GM23338 (cell line): ENCODE measurements around the gene ZFR. TPM values are rescaled to one million over a fixed set of nuclear protein-coding genes. Genes with fewer than 3 reads are reported as not detected.

Source experiments
- ATAC-seq: fragments of 200-7000 bp; cut with Tn5 transposase; 3 replicates; pipeline ENCODE4 v1.9.1; 2020
- DNase-seq: peaks from one replicate; pipeline ENCODE4 v3.0.0-alpha.2; 2015; ENCODE audit warnings: low spot score
- H2AFZ ChIP-seq: fragments of 200-600 bp; sonication (generic); 2 replicates; pipeline ENCODE4 v1.8.0; 2016; ENCODE audit warnings: antibody characterized with exemption, mild to moderate bottlenecking, moderate library complexity
- H3F3A ChIP-seq: fragments of 200-600 bp; sonication (generic); replicated peaks from 2 replicates; pipeline ENCODE4 v1.8.0; 2017; ENCODE audit warnings: antibody characterized with exemption, mixed run types, low read depth
- H3K27ac ChIP-seq: fragments of 200-600 bp; sonication (generic); 2 replicates; pipeline ENCODE4 v1.6.1; 2016; ENCODE audit warnings: low read depth
- H3K27me3 ChIP-seq: fragments of 200-600 bp; sonication (generic); 2 replicates; pipeline ENCODE4 v1.8.0; 2016; ENCODE audit warnings: mild to moderate bottlenecking, mixed run types, moderate library complexity; ENCODE audit not compliant: insufficient read depth
- H3K36me3 ChIP-seq: fragments of 200-600 bp; sonication (generic); 2 replicates; pipeline ENCODE4 v1.8.0; 2016; ENCODE audit warnings: mild to moderate bottlenecking; ENCODE audit not compliant: insufficient read depth
- H3K4me1 ChIP-seq: fragments of 200-600 bp; sonication (generic); 2 replicates; pipeline ENCODE4 v1.8.0; 2016; ENCODE audit warnings: mild to moderate bottlenecking, moderate library complexity; ENCODE audit not compliant: insufficient read depth
- H3K4me2 ChIP-seq: fragments of 200-600 bp; sonication (generic); 2 replicates; pipeline ENCODE4 v1.7.1; 2017; ENCODE audit warnings: mixed run types
- H3K4me3 ChIP-seq: fragments of 200-600 bp; sonication (generic); 2 replicates; pipeline ENCODE4 v1.6.1; 2016; ENCODE audit warnings: mixed run types
- H3K79me2 ChIP-seq: fragments of 200-600 bp; sonication (generic); replicated peaks from 2 replicates; pipeline ENCODE4 v1.8.0; 2017; ENCODE audit warnings: mild to moderate bottlenecking; ENCODE audit not compliant: insufficient read depth
- H3K9me2 ChIP-seq: fragments of 200-600 bp; sonication (generic); 2 replicates; pipeline ENCODE4 v1.8.0; 2017; ENCODE audit not compliant: insufficient read depth
- H4K20me1 ChIP-seq: fragments of 200-600 bp; sonication (generic); replicated peaks from 2 replicates; pipeline ENCODE4 v1.8.0; 2017; ENCODE audit warnings: mild to moderate bottlenecking; ENCODE audit not compliant: insufficient read depth
- H3K27ac Mint-ChIP-seq: 2 replicates; pipeline ENCODE4 v1.8.0; 2020; ENCODE audit warnings: inconsistent platforms, mild to moderate bottlenecking, moderate library complexity, mixed read lengths
- H3K27me3 Mint-ChIP-seq: 3 replicates; pipeline ENCODE4 v1.8.0; 2022; ENCODE audit warnings: low read depth, mild to moderate bottlenecking, moderate library complexity, mixed read lengths, inconsistent platforms; ENCODE audit not compliant: insufficient read depth, poor library complexity
- H3K36me3 Mint-ChIP-seq: 3 replicates; pipeline ENCODE4 v1.8.0; 2021; ENCODE audit warnings: low read depth, mild to moderate bottlenecking, inconsistent platforms, moderate library complexity, mixed read lengths
- H3K4me1 Mint-ChIP-seq: 3 replicates; pipeline ENCODE4 v1.8.0; 2020; ENCODE audit warnings: mild to moderate bottlenecking, inconsistent platforms, mixed read lengths
- H3K4me3 Mint-ChIP-seq: 3 replicates; pipeline ENCODE4 v1.8.0; 2021; ENCODE audit warnings: moderate library complexity, mild to moderate bottlenecking, inconsistent platforms, mixed read lengths
- H3K9me3 Mint-ChIP-seq: 3 replicates; pipeline ENCODE4 v1.8.0; 2020; ENCODE audit warnings: moderate library complexity, mild to moderate bottlenecking, inconsistent platforms, mixed read lengths
- EZH2 ChIP-seq: fragments of 200-600 bp; sonication (generic); IDR thresholded peaks from one replicate; pipeline ENCODE4 v1.8.0; 2017; ENCODE audit warnings: antibody characterized with exemption, mild to moderate bottlenecking, low read depth; ENCODE audit not compliant: unreplicated experiment
- EZH2phosphoT487 ChIP-seq: fragments of 200-600 bp; sonication (generic); IDR thresholded peaks from one replicate; pipeline ENCODE4 v1.8.1; 2018; ENCODE audit warnings: antibody characterized with exemption; ENCODE audit not compliant: unreplicated experiment
- JUNB ChIP-seq: IDR thresholded peaks from one replicate; pipeline ENCODE4 v1.6.1; 2016; ENCODE audit warnings: antibody characterized with exemption; ENCODE audit not compliant: unreplicated experiment
- NANOG ChIP-seq: IDR thresholded peaks from 2 replicates; pipeline ENCODE4 v1.6.1; 2016; ENCODE audit warnings: antibody characterized with exemption, borderline replicate concordance
- POLR2AphosphoS5 ChIP-seq: IDR thresholded peaks from 2 replicates; pipeline ENCODE4 v1.6.1; 2016; ENCODE audit warnings: antibody characterized with exemption, low read depth
- ZNF114 ChIP-seq: fragments of 250-450 bp; sonication (Bioruptor Pico); IDR thresholded peaks from 2 replicates; pipeline ENCODE4 v1.5.0; 2020; ENCODE audit warnings: mild to moderate bottlenecking, moderate library complexity
- ZNF331 ChIP-seq: fragments of 250-450 bp; sonication (Bioruptor Pico); IDR thresholded peaks from 2 replicates; pipeline ENCODE4 v1.5.0; 2020; ENCODE audit warnings: low read depth, mild to moderate bottlenecking, moderate library complexity
- polyA plus RNA-seq: library from polyadenylated mRNA; unstranded; fragments of >200 nt; fragmentation: Nextera tagmentation; extraction: Ambion mirVana; gene quantifications from 2 replicates; pipeline ENCODE4 v1.2.1, GENCODE V29; 2016
- total RNA-seq: library from RNA; depleted of rRNA; stranded (reverse); fragments of >200 nt; shearing (Covaris generic); gene quantifications from 2 replicates; pipeline ENCODE4 v1.2.3, GENCODE V29; 2014
- TF ChIP-seq, protein P1 (sequence below): IDR thresholded peaks from one replicate; pipeline ENCODE4 v1.6.1; 2018; ENCODE audit warnings: antibody characterized with exemption; ENCODE audit not compliant: unreplicated experiment
- TF ChIP-seq, protein P2 (sequence below): IDR thresholded peaks from 2 replicates; pipeline ENCODE4 v1.6.1; 2016; ENCODE audit warnings: antibody characterized with exemption
- TF ChIP-seq, protein P3 (sequence below), 2 experiments: fragments of 200-600 bp in 1 of 2; sonication (generic) in 1 of 2; conservative IDR thresholded peaks; 2 replicates each; pipeline versions ENCODE4 v1.5.1 to v1.6.1; 2016 to 2017; ENCODE audit warnings: antibody characterized with exemption in 2 of 2, low read depth in 2 of 2, mild to moderate bottlenecking in 2 of 2, moderate library complexity in 1 of 2
- TF ChIP-seq, protein P4 (sequence below): fragments of 250-450 bp; sonication (Bioruptor Pico); IDR thresholded peaks from 2 replicates; pipeline ENCODE4 v1.5.0; 2020; ENCODE audit warnings: mild to moderate bottlenecking, moderate library complexity

Gene ZFR
- total and polyA plus RNA-seq, 2 experiments from 2014 or later: 92.4 to 103 TPM

DNA sequence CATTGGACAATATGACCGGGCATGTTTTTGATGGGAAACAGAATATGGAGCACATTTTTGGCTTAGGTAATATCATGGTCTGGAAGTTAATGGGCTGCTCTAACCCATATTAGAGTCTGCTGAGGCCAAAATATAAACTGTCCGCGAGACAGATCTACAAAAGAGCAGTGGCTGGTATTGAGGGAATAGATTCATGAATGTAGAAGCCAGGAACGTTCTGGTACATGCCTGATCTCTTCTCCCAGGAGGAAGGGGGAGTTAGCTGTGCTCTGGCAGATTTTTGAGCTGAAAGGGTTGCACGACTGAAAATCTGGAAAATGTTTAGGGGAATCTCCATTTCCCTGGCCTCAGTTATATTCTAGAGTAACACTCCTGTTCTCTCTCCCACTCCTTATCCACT is 42.9 kb upstream of the ZFR start (continued):
- TF ChIP-seq, protein P1, sequence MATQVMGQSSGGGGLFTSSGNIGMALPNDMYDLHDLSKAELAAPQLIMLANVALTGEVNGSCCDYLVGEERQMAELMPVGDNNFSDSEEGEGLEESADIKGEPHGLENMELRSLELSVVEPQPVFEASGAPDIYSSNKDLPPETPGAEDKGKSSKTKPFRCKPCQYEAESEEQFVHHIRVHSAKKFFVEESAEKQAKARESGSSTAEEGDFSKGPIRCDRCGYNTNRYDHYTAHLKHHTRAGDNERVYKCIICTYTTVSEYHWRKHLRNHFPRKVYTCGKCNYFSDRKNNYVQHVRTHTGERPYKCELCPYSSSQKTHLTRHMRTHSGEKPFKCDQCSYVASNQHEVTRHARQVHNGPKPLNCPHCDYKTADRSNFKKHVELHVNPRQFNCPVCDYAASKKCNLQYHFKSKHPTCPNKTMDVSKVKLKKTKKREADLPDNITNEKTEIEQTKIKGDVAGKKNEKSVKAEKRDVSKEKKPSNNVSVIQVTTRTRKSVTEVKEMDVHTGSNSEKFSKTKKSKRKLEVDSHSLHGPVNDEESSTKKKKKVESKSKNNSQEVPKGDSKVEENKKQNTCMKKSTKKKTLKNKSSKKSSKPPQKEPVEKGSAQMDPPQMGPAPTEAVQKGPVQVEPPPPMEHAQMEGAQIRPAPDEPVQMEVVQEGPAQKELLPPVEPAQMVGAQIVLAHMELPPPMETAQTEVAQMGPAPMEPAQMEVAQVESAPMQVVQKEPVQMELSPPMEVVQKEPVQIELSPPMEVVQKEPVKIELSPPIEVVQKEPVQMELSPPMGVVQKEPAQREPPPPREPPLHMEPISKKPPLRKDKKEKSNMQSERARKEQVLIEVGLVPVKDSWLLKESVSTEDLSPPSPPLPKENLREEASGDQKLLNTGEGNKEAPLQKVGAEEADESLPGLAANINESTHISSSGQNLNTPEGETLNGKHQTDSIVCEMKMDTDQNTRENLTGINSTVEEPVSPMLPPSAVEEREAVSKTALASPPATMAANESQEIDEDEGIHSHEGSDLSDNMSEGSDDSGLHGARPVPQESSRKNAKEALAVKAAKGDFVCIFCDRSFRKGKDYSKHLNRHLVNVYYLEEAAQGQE: no peak
- TF ChIP-seq, protein P2, sequence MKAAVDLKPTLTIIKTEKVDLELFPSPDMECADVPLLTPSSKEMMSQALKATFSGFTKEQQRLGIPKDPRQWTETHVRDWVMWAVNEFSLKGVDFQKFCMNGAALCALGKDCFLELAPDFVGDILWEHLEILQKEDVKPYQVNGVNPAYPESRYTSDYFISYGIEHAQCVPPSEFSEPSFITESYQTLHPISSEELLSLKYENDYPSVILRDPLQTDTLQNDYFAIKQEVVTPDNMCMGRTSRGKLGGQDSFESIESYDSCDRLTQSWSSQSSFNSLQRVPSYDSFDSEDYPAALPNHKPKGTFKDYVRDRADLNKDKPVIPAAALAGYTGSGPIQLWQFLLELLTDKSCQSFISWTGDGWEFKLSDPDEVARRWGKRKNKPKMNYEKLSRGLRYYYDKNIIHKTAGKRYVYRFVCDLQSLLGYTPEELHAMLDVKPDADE: no peak
- no peak for TF ChIP-seq POLR2AphosphoS5

DNA sequence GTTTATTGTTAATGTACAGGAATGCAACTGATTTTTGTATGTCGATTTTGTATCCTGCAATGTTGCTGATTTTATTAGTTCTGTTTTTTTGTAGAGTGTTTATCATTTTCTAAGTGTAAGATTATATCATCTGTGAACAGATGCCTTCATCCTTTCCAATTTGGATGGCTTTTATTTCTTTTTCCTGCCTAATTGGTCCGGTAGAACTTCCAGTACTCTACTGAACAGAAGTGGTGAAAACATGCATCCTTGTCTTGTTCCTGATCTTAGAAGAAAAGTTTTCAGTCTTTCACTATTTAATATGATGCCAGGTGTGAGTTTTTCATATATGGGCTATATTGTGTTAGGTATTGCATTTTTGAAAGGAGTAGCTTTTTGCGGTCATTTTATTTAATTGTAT is 42.5 kb upstream of the ZFR start:
- no peaks in the 10 kb centered on the region for H4K20me1 ChIP-seq
- DNase-seq: no peak
- ATAC-seq: no peak
- no peaks in the 10 kb centered on the region for H3K27me3 ChIP-seq
- no peak overlapping the region for H3K27ac ChIP-seq
- no peak overlapping the region for H3K27ac Mint-ChIP-seq
- H3K36me3 ChIP-seq: no peaks in the 10 kb centered on the region
- H3K4me1 ChIP-seq: no peaks in the 10 kb centered on the region
- H3K79me2 ChIP-seq: no peaks in the 10 kb centered on the region
- peaks cover 7% of the 10 kb centered on the region; the same call in 2 of the 3 replicates for H3K4me1 Mint-ChIP-seq
- peaks cover 14% of the 10 kb centered on the region for H3K27me3 Mint-ChIP-seq
- no peak overlapping the region for H3K4me2 ChIP-seq
- no peaks in the 10 kb centered on the region for H3F3A ChIP-seq
- H2AFZ ChIP-seq: no peak overlapping the region
- H3K36me3 Mint-ChIP-seq: no peaks in the 10 kb centered on the region; the same call in 2 of the 3 replicates
- no peaks in the 10 kb centered on the region for H3K9me2 ChIP-seq
- peaks cover 19% of the 10 kb centered on the region; the same call in 2 of the 3 replicates for H3K9me3 Mint-ChIP-seq
- H3K4me3 ChIP-seq: no peak overlapping the region
- no peak overlapping the region for H3K4me3 Mint-ChIP-seq
- TF ChIP-seq EZH2 (no peak), ZNF114 (CRISPR knock-in tag) (no peak), POLR2AphosphoS5 (no peak), NANOG (no peak), JUNB (no peak), EZH2phosphoT487 (no peak), ZNF331 (CRISPR knock-in tag) (no peak)
- TF ChIP-seq, protein P3, sequence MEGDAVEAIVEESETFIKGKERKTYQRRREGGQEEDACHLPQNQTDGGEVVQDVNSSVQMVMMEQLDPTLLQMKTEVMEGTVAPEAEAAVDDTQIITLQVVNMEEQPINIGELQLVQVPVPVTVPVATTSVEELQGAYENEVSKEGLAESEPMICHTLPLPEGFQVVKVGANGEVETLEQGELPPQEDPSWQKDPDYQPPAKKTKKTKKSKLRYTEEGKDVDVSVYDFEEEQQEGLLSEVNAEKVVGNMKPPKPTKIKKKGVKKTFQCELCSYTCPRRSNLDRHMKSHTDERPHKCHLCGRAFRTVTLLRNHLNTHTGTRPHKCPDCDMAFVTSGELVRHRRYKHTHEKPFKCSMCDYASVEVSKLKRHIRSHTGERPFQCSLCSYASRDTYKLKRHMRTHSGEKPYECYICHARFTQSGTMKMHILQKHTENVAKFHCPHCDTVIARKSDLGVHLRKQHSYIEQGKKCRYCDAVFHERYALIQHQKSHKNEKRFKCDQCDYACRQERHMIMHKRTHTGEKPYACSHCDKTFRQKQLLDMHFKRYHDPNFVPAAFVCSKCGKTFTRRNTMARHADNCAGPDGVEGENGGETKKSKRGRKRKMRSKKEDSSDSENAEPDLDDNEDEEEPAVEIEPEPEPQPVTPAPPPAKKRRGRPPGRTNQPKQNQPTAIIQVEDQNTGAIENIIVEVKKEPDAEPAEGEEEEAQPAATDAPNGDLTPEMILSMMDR (conservative IDR thresholded peaks at IDR 0.05; ENCODE audit: low read depth in 2 of 2): no peak
- TF ChIP-seq, protein P4, sequence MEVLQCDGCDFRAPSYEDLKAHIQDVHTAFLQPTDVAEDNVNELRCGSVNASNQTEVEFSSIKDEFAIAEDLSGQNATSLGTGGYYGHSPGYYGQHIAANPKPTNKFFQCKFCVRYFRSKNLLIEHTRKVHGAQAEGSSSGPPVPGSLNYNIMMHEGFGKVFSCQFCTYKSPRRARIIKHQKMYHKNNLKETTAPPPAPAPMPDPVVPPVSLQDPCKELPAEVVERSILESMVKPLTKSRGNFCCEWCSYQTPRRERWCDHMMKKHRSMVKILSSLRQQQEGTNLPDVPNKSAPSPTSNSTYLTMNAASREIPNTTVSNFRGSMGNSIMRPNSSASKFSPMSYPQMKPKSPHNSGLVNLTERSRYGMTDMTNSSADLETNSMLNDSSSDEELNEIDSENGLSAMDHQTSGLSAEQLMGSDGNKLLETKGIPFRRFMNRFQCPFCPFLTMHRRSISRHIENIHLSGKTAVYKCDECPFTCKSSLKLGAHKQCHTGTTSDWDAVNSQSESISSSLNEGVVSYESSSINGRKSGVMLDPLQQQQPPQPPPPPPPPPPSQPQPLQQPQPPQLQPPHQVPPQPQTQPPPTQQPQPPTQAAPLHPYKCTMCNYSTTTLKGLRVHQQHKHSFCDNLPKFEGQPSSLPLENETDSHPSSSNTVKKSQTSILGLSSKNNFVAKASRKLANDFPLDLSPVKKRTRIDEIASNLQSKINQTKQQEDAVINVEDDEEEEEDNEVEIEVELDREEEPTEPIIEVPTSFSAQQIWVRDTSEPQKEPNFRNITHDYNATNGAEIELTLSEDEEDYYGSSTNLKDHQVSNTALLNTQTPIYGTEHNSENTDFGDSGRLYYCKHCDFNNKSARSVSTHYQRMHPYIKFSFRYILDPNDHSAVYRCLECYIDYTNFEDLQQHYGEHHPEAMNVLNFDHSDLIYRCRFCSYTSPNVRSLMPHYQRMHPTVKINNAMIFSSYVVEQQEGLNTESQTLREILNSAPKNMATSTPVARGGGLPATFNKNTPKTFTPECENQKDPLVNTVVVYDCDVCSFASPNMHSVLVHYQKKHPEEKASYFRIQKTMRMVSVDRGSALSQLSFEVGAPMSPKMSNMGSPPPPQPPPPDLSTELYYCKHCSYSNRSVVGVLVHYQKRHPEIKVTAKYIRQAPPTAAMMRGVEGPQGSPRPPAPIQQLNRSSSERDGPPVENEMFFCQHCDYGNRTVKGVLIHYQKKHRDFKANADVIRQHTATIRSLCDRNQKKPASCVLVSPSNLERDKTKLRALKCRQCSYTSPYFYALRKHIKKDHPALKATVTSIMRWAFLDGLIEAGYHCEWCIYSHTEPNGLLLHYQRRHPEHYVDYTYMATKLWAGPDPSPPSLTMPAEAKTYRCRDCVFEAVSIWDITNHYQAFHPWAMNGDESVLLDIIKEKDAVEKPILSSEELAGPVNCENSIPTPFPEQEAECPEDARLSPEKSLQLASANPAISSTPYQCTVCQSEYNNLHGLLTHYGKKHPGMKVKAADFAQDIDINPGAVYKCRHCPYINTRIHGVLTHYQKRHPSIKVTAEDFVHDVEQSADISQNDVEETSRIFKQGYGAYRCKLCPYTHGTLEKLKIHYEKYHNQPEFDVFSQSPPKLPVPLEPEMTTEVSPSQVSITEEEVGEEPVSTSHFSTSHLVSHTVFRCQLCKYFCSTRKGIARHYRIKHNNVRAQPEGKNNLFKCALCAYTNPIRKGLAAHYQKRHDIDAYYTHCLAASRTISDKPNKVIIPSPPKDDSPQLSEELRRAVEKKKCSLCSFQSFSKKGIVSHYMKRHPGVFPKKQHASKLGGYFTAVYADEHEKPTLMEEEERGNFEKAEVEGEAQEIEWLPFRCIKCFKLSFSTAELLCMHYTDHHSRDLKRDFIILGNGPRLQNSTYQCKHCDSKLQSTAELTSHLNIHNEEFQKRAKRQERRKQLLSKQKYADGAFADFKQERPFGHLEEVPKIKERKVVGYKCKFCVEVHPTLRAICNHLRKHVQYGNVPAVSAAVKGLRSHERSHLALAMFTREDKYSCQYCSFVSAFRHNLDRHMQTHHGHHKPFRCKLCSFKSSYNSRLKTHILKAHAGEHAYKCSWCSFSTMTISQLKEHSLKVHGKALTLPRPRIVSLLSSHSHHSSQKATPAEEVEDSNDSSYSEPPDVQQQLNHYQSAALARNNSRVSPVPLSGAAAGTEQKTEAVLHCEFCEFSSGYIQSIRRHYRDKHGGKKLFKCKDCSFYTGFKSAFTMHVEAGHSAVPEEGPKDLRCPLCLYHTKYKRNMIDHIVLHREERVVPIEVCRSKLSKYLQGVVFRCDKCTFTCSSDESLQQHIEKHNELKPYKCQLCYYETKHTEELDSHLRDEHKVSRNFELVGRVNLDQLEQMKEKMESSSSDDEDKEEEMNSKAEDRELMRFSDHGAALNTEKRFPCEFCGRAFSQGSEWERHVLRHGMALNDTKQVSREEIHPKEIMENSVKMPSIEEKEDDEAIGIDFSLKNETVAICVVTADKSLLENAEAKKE (CRISPR knock-in tag): no peak
- TF ChIP-seq, protein P2: no peak
